Keratinocyte (primary cell): ENCODE data around the gene SMIM22. TPM values are rescaled to one million over a fixed set of nuclear protein-coding genes. Genes with fewer than 3 reads are reported as not detected.

ENCODE experiments used
- DNase-seq: peaks from one replicate; pipeline ENCODE4 v3.0.0-alpha.2; 2011; ENCODE audit warnings: low read depth, missing footprints, low spot score
- FAIRE-seq: peaks from 2 replicates; lab custom pipeline; 2011; peaks lifted over from hg19 to GRCh38; lab: Jason Lieb, UNC
- H2AFZ ChIP-seq: 2 replicates; pipeline ENCODE4 v1.6.0; 2012; ENCODE audit warnings: low read length, control low read depth, inconsistent platforms; ENCODE audit not compliant: control insufficient read depth
- H3K27ac ChIP-seq: 2 replicates; pipeline ENCODE4 v1.5.1; 2011; ENCODE audit warnings: low read length; ENCODE audit not compliant: control insufficient read depth, insufficient read depth
- H3K27me3 ChIP-seq: 3 replicates; pipeline ENCODE4 v1.6.0; 2011; ENCODE audit warnings: low read length; ENCODE audit not compliant: control insufficient read depth, insufficient read depth; ENCODE audit errors: extremely low read depth
- H3K36me3 ChIP-seq, 2 experiments: 2 replicates in 1 of 2; 3 replicates in 1 of 2; pipeline ENCODE4 v1.5.1; 2011; ENCODE audit warnings: low read length in 2 of 2, mild to moderate bottlenecking in 1 of 2; ENCODE audit not compliant: control insufficient read depth in 2 of 2, insufficient read depth in 2 of 2; ENCODE audit errors: extremely low read depth in 1 of 2
- H3K4me1 ChIP-seq: 3 replicates; pipeline ENCODE4 v1.5.1; 2011; ENCODE audit warnings: low read length; ENCODE audit not compliant: control insufficient read depth, insufficient read depth; ENCODE audit errors: extremely low read depth
- H3K4me2 ChIP-seq: 3 replicates; pipeline ENCODE4 v1.6.0; 2011; ENCODE audit warnings: low read depth, low read length; ENCODE audit not compliant: control insufficient read depth, insufficient read depth; ENCODE audit errors: extremely low read depth
- H3K4me3 ChIP-seq, 3 experiments: fragments of 200-600 bp in 1 of 3; sonication (generic) in 1 of 3; 2 replicates in 2 of 3; 3 replicates in 1 of 3; pipeline ENCODE4 v1.5.1; 2011 to 2016; ENCODE audit warnings: low read length in 3 of 3, mild to moderate bottlenecking in 3 of 3, control low read depth in 2 of 3, inconsistent platforms in 1 of 3, low read depth in 1 of 3, mixed read lengths in 1 of 3, mixed run types in 1 of 3, moderate library complexity in 1 of 3; ENCODE audit not compliant: control insufficient read depth in 2 of 3, insufficient read depth in 2 of 3; ENCODE audit errors: extremely low read depth in 1 of 3
- H3K79me2 ChIP-seq: 2 replicates; pipeline ENCODE4 v1.6.0; 2012; ENCODE audit warnings: low read length; ENCODE audit not compliant: control insufficient read depth, insufficient read depth
- H3K9ac ChIP-seq: 3 replicates; pipeline ENCODE4 v1.6.0; 2011; ENCODE audit warnings: low read length; ENCODE audit not compliant: control insufficient read depth, insufficient read depth; ENCODE audit errors: extremely low read depth
- H3K9me1 ChIP-seq: 3 replicates; pipeline ENCODE4 v1.6.0; 2011; ENCODE audit warnings: low read length; ENCODE audit not compliant: control insufficient read depth, insufficient read depth; ENCODE audit errors: extremely low read depth
- H3K9me3 ChIP-seq: 2 replicates; pipeline ENCODE4 v1.5.1; 2012; ENCODE audit warnings: low read depth, low read length; ENCODE audit not compliant: control insufficient read depth
- H4K20me1 ChIP-seq: 3 replicates; pipeline ENCODE4 v1.6.0; 2011; ENCODE audit warnings: low read length; ENCODE audit not compliant: control insufficient read depth, insufficient read depth; ENCODE audit errors: extremely low read depth
- CTCF ChIP-seq, 3 experiments: IDR thresholded peaks in 1 of 3; conservative IDR thresholded peaks in 1 of 3; optimal IDR thresholded peaks in 1 of 3; 2 replicates in 2 of 3; 3 replicates in 1 of 3; pipeline versions ENCODE3 to v1.5.1; 2011; ENCODE audit warnings: low read length in 3 of 3, mild to moderate bottlenecking in 3 of 3, moderate library complexity in 2 of 3, control low read depth in 1 of 3, inconsistent platforms in 1 of 3; ENCODE audit not compliant: insufficient read depth in 2 of 3; ENCODE audit errors: extremely low read depth in 1 of 3
- EZH2 ChIP-seq: IDR thresholded peaks from one replicate; pipeline ENCODE4 v1.6.1; 2012; ENCODE audit warnings: inconsistent platforms, mild to moderate bottlenecking, low read length, moderate library complexity
- dilution Hi-C: fragments of 300-500 bp; cut with MboI; formaldehyde crosslinking; loops from one replicate; pipeline ENCODE4 v1.7.0; 2020; ENCODE audit warnings: low sequenced_read_pairs; ENCODE audit not compliant: extremely low pct_ligation_motif_present
- polyA minus RNA-seq, 3 experiments: library from RNA; depleted of rRNA, polyadenylated mRNA; stranded (reverse); fragments of >200 nt; gene quantifications; 1 replicate in 1 of 3; 2 replicates in 1 of 3; 3 replicates in 1 of 3; pipeline ENCODE4 v1.2.3, GENCODE V29; 2011
- polyA plus RNA-seq, 5 experiments: library from polyadenylated mRNA; depleted of rRNA in 3 of 5; stranded (reverse) in 3 of 5; stranded (forward) in 1 of 5; unstranded in 1 of 5; fragments of >200 nt; gene quantifications; 1 replicate in 1 of 5; 2 replicates in 3 of 5; 3 replicates in 1 of 5; pipeline versions ENCODE4 v1.2.1 to v1.2.3, GENCODE V29; 2011 to 2012; ENCODE audit warnings: missing spikeins in 2 of 5, low read depth in 1 of 5, low replicate concordance in 1 of 5

The SMIM22 gene
- polyA plus RNA-seq (8.4 to 20.2 TPM (median 10.6 TPM) in 3 replicates), polyA minus RNA-seq (4.5 to 10.8 TPM (median 10.2 TPM) in 3 replicates)
- polyA plus RNA-seq (2011; ENCODE audit: low read depth) = not detected
- polyA plus RNA-seq (2011; cell fraction: cytosol; rRNA removed) = 10.2 and 13.2 TPM in 2 replicates
- polyA plus RNA-seq (2011; cell fraction: nucleus; rRNA removed) = 11.0 and 11.8 TPM in 2 replicates
- polyA plus RNA-seq (2012; ENCODE audit: low replicate concordance) = 13.9 and 22.5 TPM in 2 replicates
- 6.1 TPM for polyA minus RNA-seq (2011; cell fraction: cytosol; rRNA and poly(A)+ RNA removed)
- 4.6 TPM in 1 of 2 replicates, not detected in the other for polyA minus RNA-seq (2011; cell fraction: nucleus; rRNA and poly(A)+ RNA removed)

- Histone ChIP-seq H3K27ac (no peak within 1 kb of the TSS), H2AFZ (peak within 1 kb of the TSS; percentile 22), H3K9ac (no peak within 1 kb of the TSS), H4K20me1 (no peaks in the 10 kb centered on the region), H3K9me1 (no peaks in the 10 kb centered on the region), H3K4me1 (peaks cover 4% of the 10 kb centered on the region), H3K9me3 (no peaks in the 10 kb centered on the region), H3K4me3 (peak within 1 kb of the TSS in 1 of 3 experiments; percentile 34), H3K79me2 (no peaks in the 10 kb centered on the region), H3K27me3 (no peaks in the 10 kb centered on the region), H3K36me3 (peaks cover 0 to 8% of the 10 kb centered on the region in 2 experiments), H3K4me2 (no peak within 1 kb of the TSS)
- DNase-seq (no peak), FAIRE-seq (no peak)
- TF ChIP-seq CTCF (optimal IDR thresholded peaks at IDR 0.05 in 1 of 3, IDR thresholded peaks at IDR 0.05 in 1 of 3, conservative IDR thresholded peaks at IDR 0.05 in 1 of 3; ENCODE audit: extremely low read depth in 1 of 3, insufficient read depth in 2 of 3, low read length in 3 of 3) = no peak
- TF ChIP-seq EZH2 = no peak
- dilution Hi-C loops = no loop called here
Observed at GRCh38 chr16:4795181-4795827, at the start of gene SMIM22. Gene SMIM22 (plus strand): TSS chr16:4795369. CDS start chr16:4795735, 366 bp downstream.

- Histone ChIP-seq H3K4me2 (no peak overlapping the region), H3K9ac (no peak overlapping the region), H2AFZ (no peak overlapping the region), H4K20me1 (no peaks in the 10 kb centered on the region), H3K27me3 (no peaks in the 10 kb centered on the region), H3K9me3 (no peaks in the 10 kb centered on the region), H3K36me3 (peaks cover 5% of the 10 kb centered on the region in 2 experiments), H3K4me1 (peaks cover 11% of the 10 kb centered on the region), H3K4me3 (no peak overlapping the region), H3K79me2 (no peaks in the 10 kb centered on the region), H3K9me1 (no peaks in the 10 kb centered on the region), H3K27ac (no peak overlapping the region)
- dilution Hi-C loops = no loop called here
- TF ChIP-seq EZH2 (no peak), CTCF (optimal IDR thresholded peaks at IDR 0.05 in 1 of 3, IDR thresholded peaks at IDR 0.05 in 1 of 3, conservative IDR thresholded peaks at IDR 0.05 in 1 of 3; ENCODE audit: extremely low read depth in 1 of 3, insufficient read depth in 2 of 3, low read length in 3 of 3) (no peak)
- no peak for DNase-seq
- FAIRE-seq = no peak
Observed at GRCh38 chr16:4746215-4746614, 49.0 kb upstream of the SMIM22 start.
